NCI-H1436 (cell line): ENCODE data around the gene TLCD5.
A peak's percentile ranks its signal among the peaks of the same experiment; 100 is the strongest.

Experiments
- DNase-seq: peaks from one replicate; lab custom pipeline; 2025; lab: John Stamatoyannopoulos, UW

Gene TLCD5

GRCh38 chr11:120324932-120325810 lies at the start of gene TLCD5:
TLCD5 (plus strand) TSS chr11:120325299; CDS start chr11:120327442, 2,143 bp downstream.
- DNase-seq = peak; percentile 81

DNA sequence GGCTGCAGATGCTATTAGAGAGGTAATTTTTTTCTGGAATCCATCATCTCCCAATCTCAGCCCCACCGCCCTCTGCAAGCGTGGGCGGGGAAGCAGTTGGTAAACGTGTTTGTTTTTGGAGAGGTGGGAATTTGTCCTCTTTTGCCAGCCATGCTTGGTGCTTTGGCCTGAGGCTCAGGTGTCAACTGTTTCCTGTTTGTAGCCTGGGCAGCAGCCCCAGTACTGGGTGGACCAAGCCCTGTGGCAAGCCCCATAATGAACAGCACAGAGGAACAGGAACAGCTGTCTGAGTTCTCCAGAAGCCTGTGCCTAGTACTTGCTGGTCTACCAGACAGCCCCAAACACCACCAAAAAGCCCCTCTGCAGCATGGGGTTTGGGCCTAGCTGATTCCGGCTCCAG lies 45.6 kb upstream of the TLCD5 start:
- no peak for DNase-seq

GRCh38 chr11:120280600-120281051 lies 44.5 kb upstream of the TLCD5 start:
- DNase-seq = no peak

GRCh38 chr11:120281143-120281795 lies 43.8 kb upstream of the TLCD5 start:
- no peak for DNase-seq

DNA sequence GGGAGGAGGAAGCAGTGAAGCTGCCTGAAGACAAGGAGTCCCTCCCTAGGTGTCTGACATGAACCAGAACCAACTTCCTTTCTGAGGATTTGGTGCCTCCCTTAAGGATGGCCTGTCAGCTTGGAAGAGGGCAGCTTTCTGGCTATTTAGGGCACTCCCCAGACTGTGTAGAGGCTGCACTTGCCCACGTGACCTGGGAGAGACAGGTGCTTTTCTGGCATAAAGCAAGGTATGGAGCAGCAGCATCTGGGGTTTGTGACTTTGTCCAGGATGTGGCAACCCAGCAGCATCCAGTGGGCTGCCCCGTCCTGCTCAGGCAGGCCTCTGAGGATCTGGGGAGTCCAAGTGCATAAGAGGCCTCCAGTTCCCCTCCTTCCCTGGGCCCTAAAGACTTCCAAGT lies 42.0 kb upstream of the TLCD5 start:
- DNase-seq = no peak

GRCh38 chr11:120284272-120284671 lies 40.8 kb upstream of the TLCD5 start:
- no peak for DNase-seq

DNA sequence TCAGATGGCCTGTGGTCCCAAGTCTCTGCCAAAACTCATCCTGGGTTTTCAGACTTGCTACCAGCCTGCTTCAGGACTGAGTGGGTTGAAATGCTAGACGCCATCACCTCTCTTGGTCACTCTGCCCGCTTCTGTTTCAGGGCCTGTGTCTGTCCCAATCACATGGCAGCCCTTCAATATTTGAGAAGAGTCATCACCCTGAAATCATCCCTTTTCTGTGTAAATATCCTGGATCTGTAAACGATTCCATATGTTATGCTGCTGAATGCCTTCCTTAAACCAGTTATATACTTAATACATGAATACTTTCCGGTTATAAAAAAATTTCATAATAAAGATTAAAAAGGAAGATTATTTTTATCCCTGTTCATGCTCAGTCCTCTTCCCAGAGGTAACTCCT lies 39.8 kb upstream of the TLCD5 start:
- no peak for DNase-seq

GRCh38 chr11:120288021-120288420 lies 37.1 kb upstream of the TLCD5 start:
- no peak for DNase-seq

- DNase-seq = no peak
These were observed 35.7 kb upstream of the TLCD5 start for GRCh38 chr11:120289426-120289825.

DNA sequence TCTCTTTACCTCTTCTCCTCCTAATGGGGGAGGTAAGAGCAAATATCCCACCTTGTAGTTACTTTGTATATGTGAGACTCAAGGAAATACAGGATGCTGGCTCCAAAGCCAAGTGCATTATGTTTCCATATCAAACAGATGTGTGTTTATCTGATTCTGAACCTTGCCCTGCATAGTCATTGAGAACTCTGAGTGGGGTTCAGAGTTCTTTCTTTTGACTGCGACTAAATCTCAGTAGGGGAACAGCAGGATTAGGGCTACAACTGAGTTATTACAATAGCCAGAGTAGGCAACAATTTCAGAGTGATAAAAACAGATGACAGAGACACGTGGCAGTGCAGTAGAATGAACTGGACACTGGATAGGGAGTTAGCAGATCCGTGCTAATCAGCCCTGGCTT lies 34.1 kb upstream of the TLCD5 start:
- no peak for DNase-seq

DNA sequence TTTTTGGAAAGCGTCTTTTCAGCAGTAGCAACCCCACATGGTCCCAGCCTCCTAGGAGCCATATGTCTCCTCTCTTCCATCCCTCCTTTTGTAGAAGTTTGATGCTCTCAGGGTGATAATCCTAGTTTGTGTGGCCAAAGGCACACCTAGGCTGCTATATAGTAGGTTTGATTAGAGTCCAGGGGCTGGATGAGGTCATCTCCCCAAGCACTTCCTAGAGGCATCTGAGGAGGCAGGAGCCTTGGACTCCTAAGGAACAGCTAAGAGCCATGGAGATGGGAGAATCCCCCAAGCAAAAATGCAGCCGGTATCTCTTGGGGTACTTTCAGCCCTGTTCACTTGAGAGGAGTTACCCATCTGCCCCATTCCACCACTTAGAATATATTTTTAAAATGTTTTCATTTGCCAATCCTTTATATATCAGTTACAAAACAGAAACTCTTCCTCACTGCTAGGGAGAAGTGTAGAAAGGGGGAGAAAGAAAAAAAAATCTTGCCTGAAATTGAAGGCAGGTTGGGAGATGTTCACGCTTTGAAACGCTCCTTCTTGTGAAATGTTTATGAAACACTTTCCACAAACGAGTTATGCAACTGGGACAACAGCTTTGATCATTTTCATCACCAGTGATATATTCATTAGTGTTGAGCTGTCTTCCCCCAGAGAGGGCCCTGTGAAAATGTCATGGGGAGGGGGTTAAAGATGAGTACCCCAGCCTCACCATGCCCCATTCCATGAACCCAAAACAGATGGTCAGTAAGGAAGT lies 31.9 kb upstream of the TLCD5 start:
- no peak for DNase-seq

DNA sequence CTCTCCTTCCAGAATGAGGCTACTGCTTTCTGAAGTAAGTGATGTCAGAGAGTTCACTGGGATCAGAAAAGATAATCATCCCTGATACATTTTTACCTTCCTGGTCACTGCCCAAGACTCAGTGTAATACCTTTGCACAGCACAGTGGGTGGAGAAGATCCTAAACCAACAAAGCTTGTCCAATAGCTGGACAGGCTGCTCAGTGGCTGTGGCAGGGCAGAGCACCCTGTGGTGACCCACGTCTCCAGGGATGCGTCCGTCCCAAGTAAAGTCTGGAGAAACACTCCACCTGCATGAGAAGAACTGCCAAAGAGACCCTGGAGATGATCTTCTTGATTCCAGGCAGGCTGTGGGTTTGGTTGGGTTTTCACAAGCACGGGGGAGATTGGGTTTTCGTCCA lies 31.0 kb upstream of the TLCD5 start:
- DNase-seq = no peak

DNA sequence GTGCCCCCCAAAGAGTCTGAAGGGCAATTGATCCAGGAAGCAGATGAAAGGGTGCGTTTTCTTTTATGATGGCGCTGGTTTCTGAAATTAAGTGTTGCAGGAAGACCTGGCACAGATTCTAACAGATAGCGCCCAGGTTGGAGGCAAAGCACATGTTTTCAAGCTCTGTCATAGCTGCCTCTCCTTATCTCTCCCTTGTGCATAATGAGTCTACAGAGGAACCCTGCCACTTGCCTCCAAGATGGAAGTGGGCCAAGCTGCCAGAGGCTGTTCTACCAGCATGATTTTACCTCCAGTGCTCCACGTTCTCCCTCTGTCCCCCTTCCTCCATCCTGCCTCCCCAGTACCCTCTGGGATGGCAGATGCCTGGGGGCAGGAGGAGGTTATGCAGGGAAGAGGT lies 30.0 kb upstream of the TLCD5 start:
- DNase-seq = no peak

GRCh38 chr11:120296554-120296953 lies 28.5 kb upstream of the TLCD5 start:
- DNase-seq = no peak

DNA sequence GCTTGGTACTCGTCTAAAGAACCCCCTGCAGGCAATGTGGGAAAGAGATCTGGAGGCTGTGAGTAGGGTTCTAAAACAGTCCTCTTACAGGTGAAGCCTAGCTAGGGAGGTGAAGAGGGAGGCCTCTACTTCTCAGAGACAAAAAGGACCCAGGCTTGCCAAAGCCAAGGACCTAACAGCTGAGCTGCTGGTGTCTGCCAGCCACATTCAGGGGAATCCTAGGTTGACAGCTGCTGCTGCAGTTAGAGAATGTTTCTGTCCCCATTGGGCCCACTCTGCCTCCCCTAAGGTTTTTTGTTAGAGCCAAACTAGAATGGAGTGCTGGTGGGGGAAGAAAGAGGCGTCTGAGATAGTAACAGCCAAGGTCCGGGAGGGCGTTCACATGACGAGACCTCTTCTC lies 26.6 kb upstream of the TLCD5 start:
- no peak for DNase-seq

GRCh38 chr11:120302001-120302805 lies 22.9 kb upstream of the TLCD5 start:
- DNase-seq = no peak

- peak; percentile 77 for DNase-seq
These were observed 22.0 kb upstream of the TLCD5 start for GRCh38 chr11:120303004-120303637.

DNA sequence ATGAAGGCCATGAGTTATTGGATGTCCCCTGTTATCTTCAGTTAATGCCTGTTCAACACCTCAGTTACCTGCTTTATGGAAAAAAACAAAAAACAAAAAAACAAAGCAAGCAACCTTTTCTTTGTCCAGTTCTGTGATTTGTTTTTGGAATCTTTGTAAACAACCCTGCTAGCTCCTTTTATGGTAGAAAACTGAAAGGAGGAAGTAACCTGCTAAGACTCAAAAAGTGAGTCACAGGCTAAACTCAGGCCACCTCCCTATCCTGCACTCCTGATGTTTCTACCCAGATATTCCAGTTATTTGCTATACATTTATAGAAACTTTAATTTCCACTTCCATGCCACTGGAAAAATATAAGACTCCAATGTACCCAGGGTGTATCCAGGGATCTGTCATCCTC lies 20.6 kb upstream of the TLCD5 start:
- no peak for DNase-seq

GRCh38 chr11:120305286-120305685 lies 19.8 kb upstream of the TLCD5 start:
- no peak for DNase-seq

- DNase-seq = no peak
These were observed 18.4 kb upstream of the TLCD5 start for GRCh38 chr11:120306519-120307242.

DNA sequence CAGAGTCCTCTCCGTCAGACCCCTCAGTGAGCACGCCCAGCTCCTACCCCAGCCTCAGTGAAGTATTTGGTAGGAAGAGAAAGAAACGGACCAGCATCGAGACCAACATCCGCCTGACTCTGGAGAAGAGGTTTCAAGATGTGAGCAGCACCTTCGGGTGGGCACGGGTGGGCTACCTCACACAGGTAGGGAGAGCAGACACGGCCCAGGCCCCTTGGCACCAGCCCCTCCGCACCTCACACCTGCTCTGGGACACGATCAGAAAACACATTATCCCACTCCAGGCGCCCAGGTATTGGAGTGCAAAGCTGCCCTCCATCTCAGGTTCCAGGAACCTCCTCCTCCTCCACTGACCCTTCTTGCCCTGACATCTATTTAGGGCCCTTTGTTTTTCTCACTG lies 17.6 kb upstream of the TLCD5 start:
- no peak for DNase-seq
